ENCODE results near the gene MAP7D1. TPM values are rescaled to one million over a fixed set of nuclear protein-coding genes. Genes with fewer than 3 reads are reported as not detected.
A peak's percentile ranks its signal among the peaks of the same experiment; 100 is the strongest.

Gene MAP7D1
- total and polyA plus RNA-seq, 4 experiments from 2014 or later, result 4.1 to 222 (median 145) TPM

- Mint-ChIP-seq H3K9me3 (no peaks in the 10 kb centered on the region), H3K36me3 (peaks cover 0 to 16% of the 10 kb centered on the region in 2 donors), H3K4me3 (peak overlapping the region; percentile 48 to 99 (median 78)), H3K27ac (peak overlapping the region; percentile 94 to 100 (median 99)), H3K27me3 (no peaks in the 10 kb centered on the region), H3K4me1 (peaks cover 46 to 88% (median 68%) of the 10 kb centered on the region in 4 donors)
- intact Hi-C loops (cut with micrococcal nuclease), result loop anchor here (10.0 kb wide), 1 partner anchor 1544 kb away; the partner anchor contains the start of gene CDCA8
- H3K27ac ChIP-seq (ENCODE audit: low read depth, low read length), result peak overlapping the region; percentile 88
- ChIA-PET POLR2A (ENCODE audit: partially characterized antibody) (interaction anchor here (0.9 to 10.1 kb wide), 8 partner anchors 11 to 215 kb away, joined by 3 to 251 read pairs (median 14); partner anchors contain the start of gene THRAP3), CTCF (ENCODE audit: partially characterized antibody) (interaction anchor here (0.6 to 10.0 kb wide), 8 partner anchors 9 to 205 kb away, joined by 4 to 348 read pairs (median 42); partner anchors contain the start of gene THRAP3)
- H3K27me3 ChIP-seq (ENCODE audit: insufficient read depth, low read length), result no peaks in the 10 kb centered on the region
- peaks cover 78% of the 10 kb centered on the region for H3K4me1 ChIP-seq (ENCODE audit: insufficient read depth, low read length)
- no peaks in the 10 kb centered on the region for H3K36me3 ChIP-seq (ENCODE audit: insufficient read depth, low read length)
- no peaks in the 10 kb centered on the region for H3K9me3 ChIP-seq (ENCODE audit: control insufficient read depth in 1 of 2, low read length in 2 of 2)
- no peak for DNase-seq
- H3K4me3 ChIP-seq (ENCODE audit: low read length in 2 of 2), result peak overlapping the region; percentile 46 to 83
Measured at GRCh38 chr1:36151134-36151844, 4.7 kb upstream of the MAP7D1 start.

- Histone ChIP-seq H3K36me3 (ENCODE audit: insufficient read depth, low read length) (no peaks in the 10 kb centered on the region), H3K4me3 (ENCODE audit: low read length in 2 of 2) (peak overlapping the region; percentile 46 to 83), H3K27ac (ENCODE audit: low read depth, low read length) (peak overlapping the region; percentile 88), H3K9me3 (ENCODE audit: control insufficient read depth in 1 of 2, low read length in 2 of 2) (no peaks in the 10 kb centered on the region), H3K4me1 (ENCODE audit: insufficient read depth, low read length) (peaks cover 75% of the 10 kb centered on the region), H3K27me3 (ENCODE audit: insufficient read depth, low read length) (no peaks in the 10 kb centered on the region)
- peak; percentile 54 to 79 (median 58) for DNase-seq
- CTCF ChIA-PET (ENCODE audit: partially characterized antibody), result interaction anchor here (2.7 to 10.0 kb wide), 6 partner anchors 8 to 135 kb away, joined by 20 to 348 read pairs (median 50); partner anchors contain the start of gene THRAP3
- Mint-ChIP-seq H3K9me3 (no peaks in the 10 kb centered on the region), H3K36me3 (peaks cover 0 to 19% of the 10 kb centered on the region in 2 donors), H3K27ac (peak overlapping the region; percentile 93 to 96 (median 94)), H3K4me1 (peaks cover 46 to 85% (median 66%) of the 10 kb centered on the region in 4 donors), H3K27me3 (no peaks in the 10 kb centered on the region), H3K4me3 (peak overlapping the region; percentile 48 to 86 (median 74))
- POLR2A ChIA-PET (ENCODE audit: partially characterized antibody), result interaction anchor here (0.9 to 10.1 kb wide), 6 partner anchors 10 to 72 kb away, joined by 3 to 251 read pairs (median 52); partner anchors contain the start of gene THRAP3
- intact Hi-C loops (cut with micrococcal nuclease), result loop anchor here (10.0 kb wide), 1 partner anchor 1543 kb away; the partner anchor contains the start of gene CDCA8
Measured at GRCh38 chr1:36151845-36152203, 4.1 kb upstream of the MAP7D1 start.

- no peaks in the 10 kb centered on the region for H3K27me3 Mint-ChIP-seq
- CTCF ChIA-PET (ENCODE audit: partially characterized antibody), result interaction anchor here (10.0 kb wide), 1 partner anchor 34 kb away, joined by 348 read pairs; no protein-coding TSS in a partner anchor
- H3K27me3 ChIP-seq (ENCODE audit: insufficient read depth, low read length), result no peaks in the 10 kb centered on the region
- H3K9me3 ChIP-seq (ENCODE audit: control insufficient read depth in 1 of 2, low read length in 2 of 2), result no peaks in the 10 kb centered on the region
- no peak for DNase-seq
- H3K36me3 Mint-ChIP-seq, result peaks cover 6 to 27% of the 10 kb centered on the region in 2 donors
- peaks cover 47 to 87% (median 66%) of the 10 kb centered on the region in 4 donors for H3K4me1 Mint-ChIP-seq
- H3K27ac ChIP-seq (ENCODE audit: low read depth, low read length), result no peak overlapping the region
- H3K9me3 Mint-ChIP-seq, result no peaks in the 10 kb centered on the region
- H3K4me3 ChIP-seq (ENCODE audit: low read length in 2 of 2), result no peak overlapping the region
- H3K4me3 Mint-ChIP-seq, result peak overlapping the region in 6 of 8 donors; percentile 46 to 84 (median 58)
- intact Hi-C loops (cut with micrococcal nuclease), result loop anchor here (10.0 kb wide), 1 partner anchor 1541 kb away; the partner anchor contains the start of gene CDCA8
- peak overlapping the region; percentile 86 to 95 (median 93) for H3K27ac Mint-ChIP-seq
- POLR2A ChIA-PET (ENCODE audit: partially characterized antibody), result interaction anchor here (2.3 to 10.1 kb wide), 3 partner anchors 8 to 70 kb away, joined by 15 to 251 read pairs (median 244); partner anchors contain the start of gene THRAP3
- no peaks in the 10 kb centered on the region for H3K36me3 ChIP-seq (ENCODE audit: insufficient read depth, low read length)
- H3K4me1 ChIP-seq (ENCODE audit: insufficient read depth, low read length), result peaks cover 72% of the 10 kb centered on the region
Measured at GRCh38 chr1:36153476-36153875, 2.5 kb upstream of the MAP7D1 start.

GRCh38 chr1:36154335-36154734 lies 1.6 kb upstream of the MAP7D1 start:
- H3K9me3 Mint-ChIP-seq, result no peaks in the 10 kb centered on the region
- H3K4me3 Mint-ChIP-seq, result peak overlapping the region; percentile 75 to 91 (median 86)
- H3K27me3 Mint-ChIP-seq, result no peaks in the 10 kb centered on the region
- H3K27ac Mint-ChIP-seq, result peak overlapping the region; percentile 71 to 94 (median 93)
- intact Hi-C loops (cut with micrococcal nuclease), result loop anchor here (10.0 kb wide), 1 partner anchor 1540 kb away; the partner anchor contains the start of gene CDCA8
- H3K27me3 ChIP-seq (ENCODE audit: insufficient read depth, low read length), result no peaks in the 10 kb centered on the region
- ChIA-PET CTCF (ENCODE audit: partially characterized antibody) (interaction anchor here (2.2 to 10.0 kb wide), 2 partner anchors 33 to 132 kb away, joined by 9 to 348 read pairs; no protein-coding TSS in a partner anchor), POLR2A (ENCODE audit: partially characterized antibody) (interaction anchor here (1.9 to 10.1 kb wide), 5 partner anchors 7 to 69 kb away, joined by 5 to 251 read pairs (median 15); partner anchors contain the start of gene THRAP3)
- peaks cover 73% of the 10 kb centered on the region for H3K4me1 ChIP-seq (ENCODE audit: insufficient read depth, low read length)
- no peak overlapping the region for H3K4me3 ChIP-seq (ENCODE audit: low read length in 2 of 2)
- no peaks in the 10 kb centered on the region for H3K36me3 ChIP-seq (ENCODE audit: insufficient read depth, low read length)
- H3K9me3 ChIP-seq (ENCODE audit: control insufficient read depth in 1 of 2, low read length in 2 of 2), result no peaks in the 10 kb centered on the region
- peaks cover 8 to 22% of the 10 kb centered on the region in 2 donors for H3K36me3 Mint-ChIP-seq
- DNase-seq, result no peak
- peaks cover 47 to 86% (median 65%) of the 10 kb centered on the region in 4 donors for H3K4me1 Mint-ChIP-seq
- H3K27ac ChIP-seq (ENCODE audit: low read depth, low read length), result peak overlapping the region; percentile 96

- H3K4me3 Mint-ChIP-seq, result peak overlapping the region; percentile 75 to 91 (median 86)
- peaks cover 8 to 24% of the 10 kb centered on the region in 2 donors for H3K36me3 Mint-ChIP-seq
- H3K36me3 ChIP-seq (ENCODE audit: insufficient read depth, low read length), result no peaks in the 10 kb centered on the region
- peak overlapping the region; percentile 96 for H3K27ac ChIP-seq (ENCODE audit: low read depth, low read length)
- peak overlapping the region; percentile 87 to 94 (median 93) for H3K27ac Mint-ChIP-seq
- no peaks in the 10 kb centered on the region for H3K27me3 Mint-ChIP-seq
- intact Hi-C loops (cut with micrococcal nuclease), result loop anchor here (10.0 kb wide), 1 partner anchor 1540 kb away; the partner anchor contains the start of gene CDCA8
- no peaks in the 10 kb centered on the region for H3K9me3 Mint-ChIP-seq
- CTCF ChIA-PET (ENCODE audit: partially characterized antibody), result interaction anchor here (2.2 to 10.0 kb wide), 2 partner anchors 33 to 131 kb away, joined by 9 to 348 read pairs; no protein-coding TSS in a partner anchor
- H3K4me3 ChIP-seq (ENCODE audit: low read length in 2 of 2), result peak overlapping the region; percentile 65 to 91
- DNase-seq, result no peak
- H3K4me1 Mint-ChIP-seq, result peaks cover 46 to 86% (median 65%) of the 10 kb centered on the region in 4 donors
- peaks cover 75% of the 10 kb centered on the region for H3K4me1 ChIP-seq (ENCODE audit: insufficient read depth, low read length)
- POLR2A ChIA-PET (ENCODE audit: partially characterized antibody), result interaction anchor here (1.9 to 10.1 kb wide), 6 partner anchors 7 to 69 kb away, joined by 5 to 251 read pairs (median 24); partner anchors contain the start of gene THRAP3
- H3K27me3 ChIP-seq (ENCODE audit: insufficient read depth, low read length), result no peaks in the 10 kb centered on the region
- no peaks in the 10 kb centered on the region for H3K9me3 ChIP-seq (ENCODE audit: control insufficient read depth in 1 of 2, low read length in 2 of 2)
Measured at GRCh38 chr1:36154765-36155407, 1.1 kb upstream of the MAP7D1 start.

GRCh38 chr1:36156329-36157114 lies 562 bp downstream of the MAP7D1 start:
- peaks cover 47 to 86% (median 64%) of the 10 kb centered on the region in 4 donors for H3K4me1 Mint-ChIP-seq
- POLR2A ChIA-PET (ENCODE audit: partially characterized antibody), result interaction anchor here (0.6 to 10.1 kb wide), 14 partner anchors 10 to 241 kb away, joined by 3 to 244 read pairs (median 4); partner anchors contain the start of genes AGO3, LSM10, STK40 and THRAP3
- intact Hi-C loops (cut with micrococcal nuclease), result loop anchor here (10.0 kb wide), 1 partner anchor 1538 kb away; the partner anchor contains the start of gene CDCA8
- Histone ChIP-seq H3K36me3 (ENCODE audit: insufficient read depth, low read length) (no peaks in the 10 kb centered on the region), H3K27me3 (ENCODE audit: insufficient read depth, low read length) (no peaks in the 10 kb centered on the region), H3K27ac (ENCODE audit: low read depth, low read length) (peak overlapping the region; percentile 96), H3K4me1 (ENCODE audit: insufficient read depth, low read length) (peaks cover 75% of the 10 kb centered on the region), H3K9me3 (ENCODE audit: control insufficient read depth in 1 of 2, low read length in 2 of 2) (no peaks in the 10 kb centered on the region), H3K4me3 (ENCODE audit: low read length in 2 of 2) (peak overlapping the region; percentile 69 to 97)
- H3K9me3 Mint-ChIP-seq, result no peaks in the 10 kb centered on the region
- peak overlapping the region; percentile 91 to 98 (median 94) for H3K27ac Mint-ChIP-seq
- no peaks in the 10 kb centered on the region for H3K27me3 Mint-ChIP-seq
- CTCF ChIA-PET (ENCODE audit: partially characterized antibody), result interaction anchor here (0.9 to 10.0 kb wide), 2 partner anchors 31 to 263 kb away, joined by 3 to 348 read pairs; no protein-coding TSS in a partner anchor
- peaks cover 8 to 28% of the 10 kb centered on the region in 2 donors for H3K36me3 Mint-ChIP-seq
- peak; percentile 51 to 77 (median 60) for DNase-seq
- H3K4me3 Mint-ChIP-seq, result peak overlapping the region; percentile 85 to 97 (median 92)

Data from CD4-positive, alpha-beta memory T cell (primary cell).